NCI-H1092 treated with DMSO at 0.1 percent for 48 hours (cell line): ENCODE data around the gene KIF1B.
"Not testable (repeated sequence)": the region's sequence is repeated elsewhere in the genome, so short reads cannot be mapped to it uniquely, and the experiment has no call there.

Source experiments
- DNase-seq: peaks from one replicate; lab custom pipeline; 2025; lab: John Stamatoyannopoulos, UW

KIF1B gene

GRCh38 chr1:10236405-10237156 lies 26.2 kb downstream of the KIF1B start:
- DNase-seq, result no peak

DNA sequence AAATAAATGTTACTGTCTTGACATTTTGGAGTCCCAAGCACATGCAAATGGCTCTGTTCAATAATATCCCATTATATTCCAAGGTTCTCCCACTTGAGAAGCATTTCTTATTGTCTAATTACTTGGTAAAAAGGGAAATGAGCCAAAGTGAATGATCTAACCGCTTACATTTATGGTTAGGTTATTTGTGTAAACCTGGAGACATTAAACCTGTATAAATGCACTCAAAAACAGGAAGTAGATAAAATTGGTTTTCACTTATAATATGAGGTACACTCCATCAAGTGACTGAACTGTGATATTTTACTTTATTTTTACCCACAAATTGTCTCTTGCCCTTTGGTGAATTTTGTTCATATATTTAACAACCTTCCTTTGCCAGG lies 26.8 kb downstream of the KIF1B start:
- DNase-seq, result no peak

- no peak for DNase-seq
Measured at GRCh38 chr1:10242135-10242534, 31.8 kb downstream of the KIF1B start.

DNA sequence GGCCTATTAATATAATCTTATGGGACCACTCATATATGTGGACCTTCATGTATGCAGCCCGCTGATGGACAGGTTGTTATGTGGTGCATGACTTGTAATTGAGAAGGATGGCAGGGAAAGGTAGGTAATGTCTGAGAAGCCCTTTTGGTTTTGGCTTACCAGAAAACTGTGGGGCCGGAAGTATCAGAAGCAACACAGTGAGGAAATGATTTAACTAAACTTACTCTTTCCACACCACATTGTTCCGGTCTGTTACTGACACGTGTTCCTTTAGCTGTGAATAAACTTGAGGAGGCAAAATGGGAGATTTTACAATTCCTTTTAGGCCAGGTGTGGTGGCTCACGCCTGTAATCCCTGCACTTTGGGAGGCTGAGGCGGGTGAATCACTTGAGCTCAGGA lies 32.4 kb downstream of the KIF1B start:
- no peak for DNase-seq

- DNase-seq, result no peak
Measured at GRCh38 chr1:10245674-10246073, 35.3 kb downstream of the KIF1B start.

DNA sequence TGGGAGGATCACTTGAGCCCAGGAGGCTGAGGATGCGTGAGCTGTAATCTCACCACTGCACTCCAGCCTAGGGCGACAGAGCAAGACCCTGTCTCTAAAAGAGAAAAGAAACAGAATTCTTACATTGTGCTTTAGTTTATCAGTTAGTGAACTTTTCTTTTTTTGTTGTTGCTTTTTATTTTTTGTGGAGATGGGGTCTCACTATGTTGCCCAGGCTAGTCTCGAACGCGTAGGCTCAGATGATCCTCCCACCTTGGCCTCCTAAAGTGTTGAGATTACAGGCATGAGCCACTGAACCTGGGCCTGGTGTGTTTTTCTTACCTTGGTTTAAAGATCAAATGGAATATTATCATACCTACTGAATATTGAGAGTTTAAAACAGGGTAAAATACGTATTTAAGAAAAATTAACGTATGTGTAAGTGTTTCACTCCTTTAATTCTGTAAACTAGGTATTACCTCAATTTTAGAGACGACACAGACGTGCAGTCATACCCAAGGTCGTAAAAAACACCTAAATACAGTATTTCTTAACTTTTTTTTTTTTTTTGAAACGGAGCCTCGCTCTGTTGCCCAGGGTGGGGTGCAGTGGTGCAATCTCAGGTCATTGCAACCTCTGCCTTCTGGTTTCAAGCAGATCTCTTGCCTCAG lies 39.6 kb downstream of the KIF1B start:
- DNase-seq, result no peak

DNA sequence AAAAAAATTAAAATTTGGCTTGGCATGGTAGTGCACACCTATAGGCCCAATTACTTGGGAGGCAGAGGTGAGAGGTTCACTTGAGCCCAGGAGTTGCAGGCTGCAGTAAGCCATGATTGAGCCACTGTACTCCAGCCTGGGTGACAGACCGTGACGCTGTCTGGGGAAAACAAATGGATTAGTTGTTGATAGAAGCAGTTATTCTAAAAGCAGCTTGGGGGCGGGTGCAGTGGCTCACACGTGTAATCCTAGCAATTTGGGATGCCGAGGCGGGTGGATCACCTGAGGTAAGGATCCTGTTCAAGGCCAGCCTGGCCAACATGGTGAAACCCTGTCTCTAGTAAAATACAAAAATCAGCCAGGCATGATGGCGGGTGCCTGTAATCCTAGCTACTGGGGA lies 40.3 kb downstream of the KIF1B start:
- no peak for DNase-seq

- not testable (repeated sequence) for DNase-seq
Measured at GRCh38 chr1:10251325-10252108, 41.1 kb downstream of the KIF1B start.

GRCh38 chr1:10252508-10252907 lies 42.1 kb downstream of the KIF1B start:
- DNase-seq, result no peak

GRCh38 chr1:10253149-10253548 lies 42.8 kb downstream of the KIF1B start:
- no peak for DNase-seq

DNA sequence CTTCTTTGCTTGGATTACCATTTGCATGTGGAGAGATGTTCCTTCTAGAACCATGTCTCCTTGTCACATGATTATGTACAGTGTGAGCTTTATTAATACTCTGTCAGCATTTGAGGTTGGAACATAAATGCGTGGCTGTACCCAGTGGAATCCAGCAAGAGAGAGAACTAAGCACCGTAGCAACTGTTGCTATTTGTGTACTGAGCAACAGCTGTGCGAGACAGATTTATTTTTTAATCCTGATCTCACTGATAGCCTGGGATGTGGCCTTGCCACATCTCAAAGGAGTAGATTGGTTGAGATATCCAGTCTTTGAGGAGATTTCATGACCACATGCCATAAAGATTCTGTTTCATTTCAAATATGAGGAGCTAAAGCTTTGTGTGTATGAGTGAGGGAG lies 43.4 kb downstream of the KIF1B start:
- DNase-seq, result no peak

GRCh38 chr1:10257851-10258250 lies 47.5 kb downstream of the KIF1B start:
- no peak for DNase-seq

DNA sequence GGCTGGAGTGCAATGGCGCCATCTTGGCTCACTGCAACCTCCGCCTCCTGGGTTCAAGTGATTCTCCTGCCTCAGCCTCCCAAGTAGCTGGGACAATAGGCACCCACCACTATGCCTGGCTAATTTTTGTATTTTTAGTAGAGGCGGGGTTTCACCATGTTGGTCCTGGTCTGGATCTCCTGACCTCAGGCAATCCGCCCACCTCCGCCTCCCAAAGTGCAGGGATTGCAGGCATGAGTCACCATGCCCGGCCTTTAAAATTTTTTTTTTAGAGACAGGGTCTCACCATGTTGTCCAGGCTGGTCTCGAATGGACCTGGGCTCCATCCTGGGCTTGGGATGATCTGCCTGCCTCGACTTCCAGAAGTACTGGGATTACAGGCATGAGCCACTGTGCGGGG lies 49.2 kb downstream of the KIF1B start:
- not testable (repeated sequence) for DNase-seq

DNA sequence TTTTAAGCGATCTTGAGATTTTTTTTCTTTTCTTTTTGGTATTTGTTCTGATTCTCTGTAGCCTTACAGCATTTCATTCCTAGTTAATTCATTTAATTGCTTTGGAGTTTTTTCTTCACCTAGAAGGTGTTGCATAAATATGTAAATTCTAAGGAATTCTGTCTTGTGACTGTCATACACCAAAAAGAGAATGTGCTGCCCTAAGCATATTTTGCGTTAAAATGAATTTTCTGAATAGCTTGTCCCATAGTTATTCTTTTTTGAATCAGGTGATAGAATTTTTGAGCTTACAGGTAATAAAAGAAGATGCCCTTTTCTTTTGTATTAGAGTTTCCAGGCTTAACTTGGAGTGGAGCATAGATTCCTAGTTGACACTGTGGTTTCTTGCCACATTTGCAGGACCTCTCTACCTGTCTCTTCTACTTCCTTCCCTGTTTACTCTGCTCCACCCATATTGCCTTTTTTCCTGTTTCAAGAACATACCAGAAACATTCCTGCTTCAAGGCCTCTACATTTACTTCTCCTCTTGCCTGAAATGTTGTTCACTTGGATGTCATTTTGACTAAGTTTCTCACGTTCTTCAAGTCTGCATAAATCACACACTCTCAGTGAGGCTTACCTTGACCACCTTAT lies 53.2 kb downstream of the KIF1B start:
- no peak for DNase-seq

- no peak for DNase-seq
Measured at GRCh38 chr1:10265027-10265426, 54.7 kb downstream of the KIF1B start.

- DNase-seq, result no peak
Measured at GRCh38 chr1:10265900-10266299, 55.5 kb downstream of the KIF1B start.

DNA sequence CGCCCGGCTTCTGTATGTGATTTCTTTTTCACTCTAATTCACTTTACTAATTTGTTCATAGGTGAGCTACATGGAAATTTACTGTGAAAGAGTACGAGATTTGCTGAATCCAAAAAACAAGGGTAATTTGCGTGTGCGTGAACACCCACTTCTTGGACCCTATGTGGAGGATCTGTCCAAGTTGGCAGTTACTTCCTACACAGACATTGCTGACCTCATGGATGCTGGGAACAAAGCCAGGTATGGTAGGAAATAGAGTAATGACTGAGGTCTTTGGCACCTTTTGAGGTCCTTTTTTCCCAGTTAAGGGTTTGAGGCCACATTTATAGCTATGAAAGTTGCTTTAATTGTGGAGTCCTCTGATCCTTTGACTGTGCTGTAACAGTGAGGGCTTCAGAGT lies 56.9 kb downstream of the KIF1B start:
- DNase-seq, result no peak

DNA sequence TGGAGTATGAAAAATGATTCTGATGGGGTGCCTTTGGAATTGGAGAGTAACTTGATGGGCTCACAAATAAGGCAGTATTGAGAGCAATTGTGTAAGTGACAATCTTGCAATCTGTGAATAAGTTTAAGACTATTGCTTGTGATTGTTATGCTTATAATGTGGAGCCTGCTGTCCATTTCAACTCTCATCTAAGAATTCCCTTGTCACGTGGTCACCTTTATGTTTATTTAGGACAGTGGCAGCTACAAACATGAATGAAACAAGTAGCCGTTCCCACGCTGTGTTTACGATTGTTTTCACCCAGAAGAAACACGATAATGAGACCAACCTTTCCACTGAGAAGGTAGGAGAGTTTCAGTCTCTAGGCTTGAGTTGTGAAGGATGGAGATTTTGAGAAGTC lies 57.6 kb downstream of the KIF1B start:
- DNase-seq, result no peak

- no peak for DNase-seq
Measured at GRCh38 chr1:10271090-10271489, 60.7 kb downstream of the KIF1B start.

DNA sequence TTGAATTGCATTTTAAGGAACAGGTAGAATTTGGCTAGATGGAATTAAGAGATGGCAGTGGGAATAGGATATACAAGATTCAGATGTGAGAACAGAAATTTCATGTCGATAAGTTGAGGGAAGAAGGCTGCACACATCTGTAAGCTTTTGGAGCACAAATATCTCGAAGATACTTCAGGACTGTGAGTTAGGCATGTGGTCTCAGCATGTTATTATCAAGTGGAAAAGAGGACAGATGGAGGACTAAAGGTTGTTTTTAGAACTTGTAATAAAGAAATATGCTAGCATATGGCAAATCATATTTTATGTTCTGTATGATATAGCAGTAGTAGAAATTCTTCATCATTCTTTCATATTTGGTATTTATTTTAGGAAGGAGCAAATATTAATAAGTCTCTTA lies 61.5 kb downstream of the KIF1B start:
- DNase-seq, result no peak

- DNase-seq, result no peak
Measured at GRCh38 chr1:10272274-10272673, 61.9 kb downstream of the KIF1B start.

GRCh38 chr1:10278880-10279279 lies 68.5 kb downstream of the KIF1B start:
- DNase-seq, result no peak
